Measurements from ENCODE around the gene CD2AP.

- TF ChIP-seq, protein P1, sequence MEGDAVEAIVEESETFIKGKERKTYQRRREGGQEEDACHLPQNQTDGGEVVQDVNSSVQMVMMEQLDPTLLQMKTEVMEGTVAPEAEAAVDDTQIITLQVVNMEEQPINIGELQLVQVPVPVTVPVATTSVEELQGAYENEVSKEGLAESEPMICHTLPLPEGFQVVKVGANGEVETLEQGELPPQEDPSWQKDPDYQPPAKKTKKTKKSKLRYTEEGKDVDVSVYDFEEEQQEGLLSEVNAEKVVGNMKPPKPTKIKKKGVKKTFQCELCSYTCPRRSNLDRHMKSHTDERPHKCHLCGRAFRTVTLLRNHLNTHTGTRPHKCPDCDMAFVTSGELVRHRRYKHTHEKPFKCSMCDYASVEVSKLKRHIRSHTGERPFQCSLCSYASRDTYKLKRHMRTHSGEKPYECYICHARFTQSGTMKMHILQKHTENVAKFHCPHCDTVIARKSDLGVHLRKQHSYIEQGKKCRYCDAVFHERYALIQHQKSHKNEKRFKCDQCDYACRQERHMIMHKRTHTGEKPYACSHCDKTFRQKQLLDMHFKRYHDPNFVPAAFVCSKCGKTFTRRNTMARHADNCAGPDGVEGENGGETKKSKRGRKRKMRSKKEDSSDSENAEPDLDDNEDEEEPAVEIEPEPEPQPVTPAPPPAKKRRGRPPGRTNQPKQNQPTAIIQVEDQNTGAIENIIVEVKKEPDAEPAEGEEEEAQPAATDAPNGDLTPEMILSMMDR (IDR thresholded peaks at IDR 0.05): no peak
- no peak for TF ChIP-seq EZH2 (IDR thresholded peaks at IDR 0.05; ENCODE audit: borderline replicate concordance, insufficient read depth, low read depth, low read length, poor library complexity, severe bottlenecking)
These were observed 116.4 kb downstream of the CD2AP start for GRCh38 chr6:47593979-47594378.

Measured in B cell (primary cell).